Measurements from ENCODE around the gene CCDC3.
"Not testable (repeated sequence)": the region's sequence is repeated elsewhere in the genome, so short reads cannot be mapped to it uniquely, and the experiment has no call there.

Gene CCDC3

GRCh38 chr10:13000431-13000830 is 1.1 kb downstream of the CCDC3 start:
- DNase-seq, result no peak

GRCh38 chr10:12999849-13000248 is 1.7 kb downstream of the CCDC3 start:
- no peak for DNase-seq

- DNase-seq, result no peak
Observed at GRCh38 chr10:12995425-12995861, 6.1 kb downstream of the CCDC3 start.

- no peak for DNase-seq
Observed at GRCh38 chr10:12993595-12993994, 7.9 kb downstream of the CCDC3 start.

DNA sequence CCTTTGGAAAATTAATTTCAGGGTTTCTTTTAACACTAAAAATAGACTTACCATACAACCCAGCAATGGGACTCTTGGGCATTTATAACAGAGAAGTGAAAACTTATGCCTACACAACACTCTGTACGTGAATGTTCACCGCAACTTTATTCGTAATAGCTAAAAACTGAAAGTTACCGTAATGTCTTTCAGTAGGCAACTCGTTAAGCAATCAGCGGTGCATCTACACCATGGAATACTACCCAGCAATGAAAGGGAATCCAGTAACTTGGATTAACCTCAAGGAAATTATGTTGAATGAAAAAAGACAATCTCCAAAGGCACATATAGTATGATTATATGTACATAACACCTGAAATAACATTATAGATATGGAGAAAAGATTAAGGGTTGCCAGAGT is 16.2 kb downstream of the CCDC3 start:
- no peak for DNase-seq

DNA sequence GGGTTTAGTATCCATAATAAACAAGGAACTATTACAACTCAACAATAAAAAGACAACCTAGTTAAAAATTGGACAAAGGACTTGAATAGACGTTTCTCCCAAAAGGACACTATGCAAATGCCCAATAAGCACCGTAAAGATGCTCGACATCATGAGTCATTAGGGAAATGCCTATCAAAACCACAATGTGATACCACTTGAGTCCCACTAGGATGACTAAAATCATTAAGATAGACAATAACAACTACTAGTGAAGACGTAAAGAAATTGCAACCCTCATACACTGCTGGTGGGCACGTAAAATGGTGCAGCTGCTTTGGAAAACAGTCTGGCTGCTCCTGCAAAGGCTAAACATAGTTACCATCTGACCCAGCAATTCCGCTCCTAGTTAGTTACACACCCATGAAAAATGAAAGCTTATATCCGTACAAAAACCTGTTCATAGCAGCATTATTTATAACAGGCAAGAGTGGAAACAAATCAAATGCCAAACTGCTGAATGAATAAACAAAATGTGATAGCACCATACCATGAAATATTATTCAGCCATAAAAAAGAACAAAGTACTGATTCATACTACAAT is 17.3 kb downstream of the CCDC3 start:
- no peak for DNase-seq

DNA sequence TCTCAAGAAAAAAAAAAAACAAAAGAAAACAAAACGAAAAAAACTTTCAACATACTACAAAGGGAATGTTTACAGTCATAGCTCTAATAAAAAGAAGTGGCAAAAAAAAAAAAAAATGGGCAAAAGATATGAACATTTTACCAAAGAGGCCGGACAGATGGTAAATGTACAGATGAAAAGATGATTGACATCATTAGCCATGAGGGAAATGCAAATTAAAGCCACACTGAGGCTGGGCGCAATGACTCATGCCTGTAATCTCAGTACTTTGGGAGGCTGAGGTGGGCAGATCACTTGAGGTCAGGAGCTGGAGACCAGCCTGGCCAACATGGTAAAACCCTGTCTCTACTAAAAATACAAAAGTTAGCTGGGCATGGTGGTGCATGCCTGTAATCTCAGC is 17.9 kb downstream of the CCDC3 start:
- not testable (repeated sequence) for DNase-seq

GRCh38 chr10:12981570-12981969 is 19.9 kb downstream of the CCDC3 start:
- no peak for DNase-seq

GRCh38 chr10:12980713-12981306 is 20.7 kb downstream of the CCDC3 start:
- DNase-seq, result no peak

DNA sequence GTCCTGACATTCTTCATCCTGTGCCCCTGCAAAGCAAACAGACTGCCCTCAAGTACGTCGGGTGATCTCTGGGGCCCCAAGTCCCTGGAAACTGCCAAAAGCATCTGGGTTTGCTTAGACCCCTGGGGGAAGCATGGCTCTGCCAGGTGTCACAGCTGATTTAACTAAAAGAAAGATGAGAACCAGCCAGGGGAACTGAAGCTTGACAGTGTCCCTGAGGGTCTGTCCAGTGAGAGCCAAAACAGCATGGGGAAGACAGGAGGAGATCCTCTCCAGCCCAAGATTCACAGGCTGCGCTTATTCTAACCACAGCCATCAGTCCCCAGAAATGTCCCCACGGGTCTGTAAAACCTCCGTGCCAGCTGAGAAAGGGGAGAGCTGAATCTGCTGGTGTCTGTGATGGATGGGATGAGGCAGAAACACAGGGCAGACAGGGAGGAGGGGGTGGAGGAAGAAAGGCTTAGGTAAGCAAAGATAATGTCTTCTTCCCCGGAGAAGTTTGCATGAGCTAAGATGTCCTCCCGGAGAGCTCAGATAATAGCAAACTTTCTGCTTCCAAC is 21.3 kb downstream of the CCDC3 start:
- no peak for DNase-seq

DNA sequence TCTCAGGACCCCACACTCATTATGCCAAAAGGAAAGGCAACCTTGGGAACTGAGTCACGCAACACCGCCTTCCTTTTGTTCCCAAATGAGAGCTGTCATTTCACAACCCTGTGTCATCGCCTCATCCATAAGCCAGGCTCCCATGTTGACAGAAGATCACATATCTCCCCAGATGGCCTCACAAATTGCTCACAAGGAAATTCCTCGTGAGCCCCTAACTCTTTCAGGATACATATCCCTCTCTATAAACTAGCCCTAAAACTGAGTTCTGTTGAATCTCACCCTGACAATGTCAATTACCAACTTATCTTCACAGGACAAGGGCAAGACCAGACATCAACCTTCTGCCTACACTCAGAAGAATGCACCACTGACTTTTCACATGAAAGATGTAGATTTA is 22.6 kb downstream of the CCDC3 start:
- DNase-seq, result no peak

- no peak for DNase-seq
Observed at GRCh38 chr10:12975906-12976305, 25.6 kb downstream of the CCDC3 start.

DNA sequence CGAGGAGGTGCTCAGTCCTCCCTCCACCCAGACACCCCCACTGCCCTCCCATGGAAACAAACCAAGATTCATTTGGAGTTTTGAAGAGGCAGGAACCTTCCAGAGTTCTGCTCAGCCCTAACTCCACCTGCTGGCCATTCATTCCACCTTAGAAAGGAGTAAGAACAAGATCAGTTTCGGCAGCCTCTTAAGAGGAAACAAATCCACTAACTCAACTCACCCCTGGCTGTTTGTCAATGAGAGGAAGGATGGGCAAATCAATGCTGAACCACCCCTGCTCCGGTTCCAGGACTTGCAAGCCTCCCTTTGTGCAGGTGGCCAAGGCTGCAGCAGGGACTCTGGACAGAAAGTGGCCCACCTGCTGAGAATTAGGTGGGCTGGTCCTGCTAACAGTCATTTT is 26.2 kb downstream of the CCDC3 start:
- no peak for DNase-seq

DNA sequence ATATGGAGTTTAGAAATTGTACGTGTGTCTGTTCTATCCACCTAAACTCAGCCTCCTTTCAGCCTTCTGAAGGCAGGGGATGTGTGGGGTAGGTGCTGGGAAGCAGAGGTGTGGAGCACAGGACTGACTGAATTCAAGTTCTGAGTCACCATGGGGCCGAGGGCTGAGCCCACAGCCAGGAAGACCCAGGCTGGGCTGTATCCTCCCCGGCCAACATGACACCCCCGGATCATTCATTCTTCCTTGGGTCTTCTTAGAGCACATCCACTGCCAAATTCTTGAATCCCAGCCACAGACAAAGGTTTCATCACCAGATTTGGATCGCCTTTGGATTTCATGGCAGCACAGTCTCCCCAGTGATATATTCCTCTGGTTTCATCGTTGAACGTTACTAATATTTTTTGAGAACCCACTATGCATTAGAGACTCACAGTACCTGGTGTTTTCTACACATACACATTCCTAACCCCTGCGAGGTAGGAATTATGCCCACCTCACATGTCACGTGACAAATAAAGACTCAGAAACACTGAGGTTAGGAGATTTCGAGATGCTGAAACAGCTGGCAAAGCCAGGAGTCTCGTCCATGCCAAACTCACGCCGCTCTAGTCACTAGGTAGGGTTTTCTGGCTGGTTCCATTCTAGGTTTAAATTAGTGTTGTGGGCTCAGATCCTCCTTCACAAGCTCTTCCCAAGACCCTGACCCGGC is 26.9 kb downstream of the CCDC3 start:
- no peak for DNase-seq

DNA sequence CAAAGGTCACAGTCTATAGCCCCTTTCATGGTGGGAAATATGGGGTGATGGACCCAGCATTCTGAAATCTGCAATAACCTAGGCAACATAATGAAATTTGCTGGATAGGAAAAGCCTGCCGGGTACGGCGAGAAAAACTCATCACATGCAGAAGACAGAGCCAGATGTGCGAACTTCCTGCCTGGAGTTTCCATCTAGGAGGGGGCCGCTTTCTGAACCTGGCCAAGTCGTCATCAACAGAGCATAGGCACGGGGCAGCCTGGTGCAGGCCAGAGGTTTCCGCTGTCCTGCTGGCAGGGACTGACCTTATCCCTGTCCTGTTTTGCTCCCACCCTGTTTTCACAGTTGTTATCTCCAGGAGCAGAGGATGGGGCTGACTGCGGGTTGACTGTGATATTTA is 27.4 kb downstream of the CCDC3 start:
- no peak for DNase-seq

DNA sequence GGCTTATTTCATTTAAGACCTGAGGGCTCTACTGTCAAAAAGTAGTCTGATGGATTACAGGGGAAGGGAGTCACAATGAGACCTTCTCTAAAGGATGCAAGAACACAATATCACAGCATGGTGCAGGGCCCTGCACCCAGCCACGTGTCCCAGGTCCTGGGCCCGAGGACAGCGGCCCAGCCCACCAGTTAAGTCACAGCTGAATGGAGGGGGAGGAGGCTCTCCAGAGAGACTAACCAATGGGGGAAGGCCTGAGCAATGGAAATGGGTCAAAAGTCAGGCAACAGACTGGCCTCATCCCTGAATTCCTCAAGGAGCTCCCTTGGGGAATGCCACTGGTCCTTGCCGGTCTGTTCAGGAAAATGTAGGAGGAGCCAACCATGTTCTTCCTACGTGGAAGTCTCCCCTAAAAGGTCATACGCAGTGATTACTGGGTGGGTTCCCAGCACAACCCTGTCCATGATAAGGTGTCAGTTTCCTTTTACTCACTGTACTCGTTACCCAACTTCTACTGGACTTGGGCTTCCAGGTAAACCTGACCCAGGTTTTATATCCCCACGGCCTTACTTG is 28.3 kb downstream of the CCDC3 start:
- DNase-seq, result no peak

GRCh38 chr10:12972146-12972545 is 29.4 kb downstream of the CCDC3 start:
- DNase-seq, result no peak

GRCh38 chr10:12971001-12971788 is 30.3 kb downstream of the CCDC3 start:
- no peak for DNase-seq

DNA sequence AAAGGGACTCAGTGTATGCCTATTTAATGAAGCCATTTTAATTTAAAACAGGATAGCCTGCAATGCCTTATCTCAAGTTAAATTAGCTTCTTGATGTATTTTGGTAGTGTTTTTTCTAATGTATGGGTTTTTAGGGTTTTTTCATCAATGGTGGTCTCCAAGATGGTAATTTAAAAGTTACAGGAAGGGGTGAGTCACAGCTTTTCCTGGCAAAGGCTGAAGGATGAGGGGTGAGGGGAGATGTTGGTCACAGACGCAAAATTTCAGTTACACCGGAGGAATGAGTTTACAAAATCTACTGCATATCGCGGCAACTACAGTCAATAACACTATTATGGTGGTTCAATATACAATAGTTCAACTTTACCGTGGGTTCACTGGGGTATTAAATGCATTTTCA is 31.6 kb downstream of the CCDC3 start:
- DNase-seq, result no peak

- DNase-seq, result no peak
Observed at GRCh38 chr10:12966067-12966466, 35.4 kb downstream of the CCDC3 start.

DNA sequence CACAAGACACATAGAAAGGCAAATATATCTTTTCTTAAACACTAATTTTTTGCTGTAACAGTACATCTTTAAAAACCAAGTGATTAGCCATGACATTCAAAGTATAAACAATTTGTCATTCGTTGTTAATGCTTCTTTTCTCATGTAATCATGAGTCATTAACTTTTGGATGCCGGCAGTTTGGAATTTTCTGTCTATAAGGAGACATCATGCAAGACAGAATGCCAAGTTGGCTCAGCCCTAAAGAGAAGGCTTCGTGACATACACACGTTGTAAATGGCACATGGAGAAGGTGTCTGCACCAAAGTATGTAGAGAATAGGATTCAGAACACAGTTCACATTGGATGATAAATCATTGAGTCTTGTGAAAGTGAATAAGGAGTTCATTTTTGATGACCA is 35.9 kb downstream of the CCDC3 start:
- DNase-seq, result peak in 3 of 58 donors; percentile 4 to 9 (median 8)
